ENCODE measurements around the gene ELAVL2.

GRCh38 chr9:23693374-23693773 lies 132.7 kb downstream of the ELAVL2 start:
- TF ChIP-seq POLR2A (IDR thresholded peaks at IDR 0.05; ENCODE audit: low read depth, low read length) = no peak
- no peak for TF ChIP-seq POLR2AphosphoS5 (IDR thresholded peaks at IDR 0.05; ENCODE audit: low read depth, low read length)
- TF ChIP-seq TAF1 (IDR thresholded peaks at IDR 0.05; ENCODE audit: borderline replicate concordance, low read depth, low read length) = no peak
